K562 (cell line): ENCODE data around the gene S100A4. TPM values are rescaled to one million over a fixed set of nuclear protein-coding genes. Genes with fewer than 3 reads are reported as not detected.

Experiments used
- ATAC-seq: fragments of 200-7000 bp; cut with Tn5 transposase; 3 replicates; pipeline ENCODE4 v1.9.1; 2020; ENCODE audit warnings: moderate library complexity
- BruUV-seq: library from RNA; stranded (reverse); fragments of 400-500 nt; replicated peaks from 2 replicates; lab custom pipeline; 2021; lab: Mats Ljungman, UMichigan
- CTCF ChIA-PET: fragments of 300-600 bp; formaldehyde crosslinking; extraction: SDS; loops from one replicate; lab custom pipeline; 2021; ENCODE audit warnings: low intra/inter-chr PET ratio; lab: Yijun Ruan, JAX
- POLR2A ChIA-PET: fragments of 300-600, 350-650 bp; sonication (Branson Sonifier 250); formaldehyde crosslinking; extraction: SDS; loops from one replicate; lab custom pipeline; 2021; ENCODE audit warnings: antibody characterized with exemption, inconsistent platforms; lab: Yijun Ruan, JAX
- DNase-seq, 4 experiments: peaks; one replicate each; pipeline versions ENCODE4 v3.0.0 to v3.0.0-alpha.2; 2011 to 2018; ENCODE audit warnings: low spot score in 3 of 4, mixed read lengths in 3 of 4; ENCODE audit errors: extremely low read depth in 1 of 4
- FAIRE-seq: peaks from 2 replicates; lab custom pipeline; 2011; peaks lifted over from hg19 to GRCh38; lab: Jason Lieb, UNC
- H2AFZ ChIP-seq: 2 replicates; pipeline ENCODE4 v1.6.0; 2011; ENCODE audit warnings: low read depth, low read length, control low read depth, inconsistent platforms
- H3K27ac ChIP-seq: fragments of 200-600 bp; 3 replicates; pipeline ENCODE4 v1.8.0; 2011; ENCODE audit warnings: low read depth, mild to moderate bottlenecking, control low read depth, inconsistent platforms, low read length, moderate library complexity, mixed read lengths; ENCODE audit errors: extremely low read depth
- H3K27me3 ChIP-seq, 2 experiments: fragments of 300-600 bp in 1 of 2; 2 replicates in 1 of 2; 3 replicates in 1 of 2; pipeline versions ENCODE4 v1.6.0 to v1.8.0; 2011; ENCODE audit warnings: inconsistent platforms in 2 of 2, low read length in 2 of 2, mild to moderate bottlenecking in 1 of 2, mixed read lengths in 1 of 2, moderate library complexity in 1 of 2; ENCODE audit not compliant: control insufficient read depth in 2 of 2, insufficient read depth in 2 of 2
- H3K36me3 ChIP-seq: fragments of 300-600 bp; 3 replicates; pipeline ENCODE4 v1.8.0; 2011; ENCODE audit warnings: mild to moderate bottlenecking, low read length, inconsistent platforms; ENCODE audit not compliant: control insufficient read depth, insufficient read depth
- H3K4me1 ChIP-seq, 2 experiments: fragments of 200-600 bp in 1 of 2; replicated peaks in 1 of 2; 2 replicates in 1 of 2; 3 replicates in 1 of 2; pipeline versions ENCODE4 v1.5.1 to v1.8.0; 2011; ENCODE audit warnings: inconsistent platforms in 2 of 2, low read length in 2 of 2, mild to moderate bottlenecking in 1 of 2, mixed read lengths in 1 of 2, moderate library complexity in 1 of 2; ENCODE audit not compliant: control insufficient read depth in 2 of 2, insufficient read depth in 2 of 2
- H3K4me2 ChIP-seq: 2 replicates; pipeline ENCODE4 v1.6.1; 2011; ENCODE audit warnings: low read length, control low read depth, inconsistent platforms, mixed read lengths; ENCODE audit not compliant: insufficient read depth
- H3K4me3 ChIP-seq: fragments of 200-600 bp; sonication (generic), shearing (Covaris generic); 2 replicates; pipeline ENCODE4 v1.5.1; 2016; ENCODE audit warnings: control low read depth, inconsistent platforms
- H3K79me2 ChIP-seq: fragments of 200-600 bp; 3 replicates; pipeline ENCODE4 v1.8.0; 2011; ENCODE audit warnings: low read length, inconsistent platforms; ENCODE audit not compliant: control insufficient read depth, insufficient read depth
- H3K9ac ChIP-seq, 2 experiments: 2 replicates each; pipeline versions ENCODE4 v1.6.0 to v1.6.1; 2011; ENCODE audit warnings: low read depth in 2 of 2, low read length in 2 of 2, control low read depth in 1 of 2, inconsistent platforms in 1 of 2, mild to moderate bottlenecking in 1 of 2, mixed read lengths in 1 of 2; ENCODE audit not compliant: insufficient read depth in 1 of 2
- H3K9me1 ChIP-seq: one replicate; pipeline ENCODE4 v1.6.0; 2011; ENCODE audit warnings: inconsistent platforms, mild to moderate bottlenecking, low read length, moderate library complexity; ENCODE audit not compliant: control insufficient read depth, insufficient read depth
- H3K9me3 ChIP-seq: replicated peaks from 2 replicates; pipeline ENCODE4 v1.5.1; 2011; ENCODE audit warnings: low read depth, low read length, inconsistent platforms; ENCODE audit not compliant: control insufficient read depth, insufficient read depth
- H4K20me1 ChIP-seq: replicated peaks from 2 replicates; pipeline ENCODE4 v1.6.1; 2011; ENCODE audit warnings: low read length, inconsistent platforms, mixed read lengths; ENCODE audit not compliant: control insufficient read depth, insufficient read depth
- ARID1B ChIP-seq: fragments of 450-650 bp; IDR thresholded peaks from 2 replicates; pipeline ENCODE4 v1.6.1; 2016; ENCODE audit warnings: antibody characterized with exemption, mild to moderate bottlenecking, inconsistent platforms
- CREM ChIP-seq: IDR thresholded peaks from 2 replicates; pipeline ENCODE4 v1.6.1; 2014; ENCODE audit warnings: antibody characterized with exemption, low read depth
- DPF2 ChIP-seq: fragments of 450-650 bp; IDR thresholded peaks from 2 replicates; pipeline ENCODE4 v1.6.1; 2016
- EGR1 ChIP-seq: fragments of 450-650 bp; conservative IDR thresholded peaks from 2 replicates; pipeline ENCODE4 v1.6.1; 2017; ENCODE audit warnings: mild to moderate bottlenecking
- FOXA1 ChIP-seq: fragments of 450-650 bp; IDR thresholded peaks from 2 replicates; pipeline ENCODE4 v1.6.1; 2016; ENCODE audit warnings: mild to moderate bottlenecking, borderline replicate concordance
- GABPA ChIP-seq: fragments of 200-800 bp; sonication (Bioruptor generic); conservative IDR thresholded peaks from 2 replicates; pipeline ENCODE4 v1.6.1; 2016; ENCODE audit warnings: low read depth, missing genetic modification characterization, missing compliant biosample characterization
- KDM5B ChIP-seq: fragments of 200-600 bp; sonication (generic); IDR thresholded peaks from 2 replicates; pipeline ENCODE4 v1.6.1; 2012; ENCODE audit warnings: low read depth, mild to moderate bottlenecking, moderate library complexity, low read length, control low read depth, inconsistent platforms; ENCODE audit not compliant: insufficient replicate concordance
- POU5F1 ChIP-seq: fragments of 150-350 bp; IDR thresholded peaks from 2 replicates; pipeline ENCODE4 v1.6.1; 2014; ENCODE audit warnings: borderline replicate concordance, low read length, low read depth, mild to moderate bottlenecking; ENCODE audit not compliant: partially characterized antibody
- SMARCA4 ChIP-seq: fragments of 450-650 bp; IDR thresholded peaks from 2 replicates; pipeline ENCODE4 v1.6.1; 2016
- SPI1 ChIP-seq: IDR thresholded peaks from 2 replicates; pipeline ENCODE4 v1.6.1; 2011; ENCODE audit warnings: low read depth, low read length, control low read depth, borderline replicate concordance
- ZFX ChIP-seq: sonication (generic); formaldehyde crosslinking; IDR thresholded peaks from 2 replicates; pipeline ENCODE4 v1.8.0; 2022; ENCODE audit warnings: mild to moderate bottlenecking, missing genetic modification reagents, moderate library complexity
- whole genome bisulfite sequencing: fragments of 100-300 bp; shearing (Covaris generic); methylation state at CpG from one replicate; pipeline ENCODE4 v1.1.6; 2016; ENCODE audit warnings: low coverage, mixed read lengths; ENCODE audit not compliant: insufficient coverage; ENCODE audit errors: missing lambda C conversion rate; 5-methylcytosine and 5-hydroxymethylcytosine counted together
- in situ Hi-C: fragments of 300-500 bp; cut with MboI; formaldehyde crosslinking; loops from 4 replicates; pipeline ENCODE4 v1.15.0; 2018; ENCODE audit warnings: inconsistent platforms, mixed read lengths
- intact Hi-C: fragments of 100-400 bp; cut with micrococcal nuclease; formaldehyde crosslinking; loops from 2 replicates; pipeline ENCODE4 v1.14.2; 2022
- polyA plus RNA-seq, 8 experiments: library from polyadenylated mRNA; depleted of rRNA in 4 of 8; stranded (reverse) in 5 of 8; unstranded in 3 of 8; fragments of >200 nt; fragmentation: Nextera tagmentation in 2 of 8; fragmentation: Illumina TruSeq in 1 of 8; extraction: Ambion mirVana in 2 of 8; extraction: Trizol in 1 of 8; gene quantifications; 2 replicates each; pipeline versions ENCODE4 v1.2.1 to v1.2.3, GENCODE V29; 2011 to 2014; ENCODE audit warnings: inconsistent platforms in 1 of 8, missing spikeins in 1 of 8
- total RNA-seq, 7 experiments: library from RNA; depleted of rRNA in 6 of 7; stranded (reverse); fragments of >200 nt in 6 of 7; fragmentation: Illumina TruSeq in 2 of 7; extraction: Trizol in 2 of 7; gene quantifications; 2 replicates each; pipeline versions ENCODE4 v1.2.1 to v1.2.3, GENCODE V29; 2011 to 2021; ENCODE audit warnings: low replicate concordance in 1 of 7
- TF ChIP-seq, protein P1 (sequence below): fragments of 250-450 bp; sonication (Bioruptor Pico); IDR thresholded peaks from 2 replicates; pipeline ENCODE4 v1.5.0; 2021; ENCODE audit warnings: mild to moderate bottlenecking, borderline replicate concordance
- TF ChIP-seq, protein P2 (sequence below): sonication (generic); formaldehyde crosslinking; IDR thresholded peaks from 2 replicates; pipeline ENCODE4 v1.8.0; 2022; ENCODE audit warnings: missing genetic modification reagents, mild to moderate bottlenecking, moderate library complexity, borderline replicate concordance
- TF ChIP-seq, protein P3 (sequence below), 2 experiments: fragments of 450-650 bp in 1 of 2; sonication (generic) in 1 of 2; formaldehyde crosslinking in 1 of 2; IDR thresholded peaks in 1 of 2; conservative IDR thresholded peaks in 1 of 2; 2 replicates each; pipeline versions ENCODE4 v1.6.1 to v1.8.1; 2016 to 2023; ENCODE audit warnings: mild to moderate bottlenecking in 2 of 2, moderate library complexity in 2 of 2, inconsistent platforms in 1 of 2, missing genetic modification reagents in 1 of 2

Gene S100A4
- total and polyA plus RNA-seq, 9 of the 15 experiments (the other 6 are each of a cell fraction or from before 2014, with no cell fraction given), result 3.7 to 20.1 (median 11.2) TPM

DNA sequence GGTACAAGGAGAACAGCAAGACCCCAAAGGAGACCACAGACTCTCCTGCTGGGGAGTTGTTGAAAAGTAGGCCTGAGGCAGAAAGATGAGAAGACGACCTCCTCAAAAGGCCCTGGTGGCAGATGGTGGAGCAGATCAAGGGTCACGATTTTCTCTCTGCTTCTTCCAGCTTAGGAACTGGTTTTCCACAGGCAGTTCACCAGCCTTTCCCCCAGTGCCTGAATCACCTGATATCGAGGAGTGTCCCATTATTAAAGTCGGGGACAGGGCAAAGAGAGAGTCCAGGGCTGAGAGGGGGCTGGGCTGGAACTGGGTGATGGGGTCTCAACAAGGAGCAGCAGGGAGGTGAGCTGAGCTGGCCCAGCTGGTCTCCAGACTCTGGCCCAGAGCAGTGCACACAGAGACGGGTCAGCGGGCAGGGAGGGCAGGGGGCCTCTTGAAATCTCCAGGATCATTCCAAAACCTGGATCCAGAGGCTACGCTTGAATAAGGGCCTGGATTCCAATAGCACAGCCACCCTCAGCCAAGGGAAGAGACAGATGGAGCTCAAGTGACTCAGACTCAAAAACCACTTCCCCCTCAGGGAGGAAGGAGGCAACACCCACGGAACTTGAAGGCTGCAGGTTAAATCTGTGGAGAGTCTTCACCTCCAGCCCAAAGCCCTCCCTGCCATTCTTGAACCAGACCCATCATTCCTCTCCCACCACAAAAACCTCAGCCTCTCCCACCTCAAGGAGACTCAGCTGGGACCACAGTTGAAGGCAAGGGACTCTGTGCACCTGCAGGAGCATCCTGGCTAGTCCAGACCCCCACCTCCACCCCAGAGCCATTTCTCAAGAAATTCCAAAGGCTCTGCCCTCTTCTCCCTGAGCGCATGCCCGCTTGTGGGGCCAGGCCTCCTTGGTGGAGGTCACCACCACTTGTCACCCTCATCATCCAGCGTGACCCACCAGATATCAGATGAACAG is 4.9 kb downstream of the S100A4 start, which contains the start of gene S100A5:
Gene S100A5 (minus strand): TSS at position 541 of the 968 bp plus-strand sequence. CDS start 743 bp downstream, outside the sequence.
- intact Hi-C loops, result no loop called here
- 38% methylated on average over 11 of the region's 11 CpGs for WGBS
- H3K27me3 ChIP-seq, result no peaks in the 10 kb centered on the region
- H3K9me3 ChIP-seq, result no peaks in the 10 kb centered on the region
- peak within 1 kb of the TSS in 1 of 2 experiments; percentile 38; a peak in 2 of 4 replicates for H3K9ac ChIP-seq
- peaks cover 77 to 79% of the 10 kb centered on the region in 2 experiments for H3K4me1 ChIP-seq
- ChIA-PET POLR2A (interaction anchor here (0.7 to 2.6 kb wide), 8 partner anchors 8 to 450 kb away, joined by 3 to 13 read pairs (median 3); partner anchors contain the start of genes RPS27 and S100A13), CTCF (no interaction called here)
- FAIRE-seq, result no peak
- no peak within 1 kb of the TSS; the same call in 1 of the 2 replicates for H3K4me2 ChIP-seq
- no peaks in the 10 kb centered on the region for H3K9me1 ChIP-seq
- peak within 1 kb of the TSS; percentile 69 for H2AFZ ChIP-seq
- ATAC-seq, result no peak
- peak in 1 of 4 experiments; percentile 58 for DNase-seq
- no TSS peak for BruUV-seq
- in situ Hi-C loops, result no loop called here
- no peaks in the 10 kb centered on the region; the same call in 2 of the 3 replicates for H3K79me2 ChIP-seq
- no peaks in the 10 kb centered on the region for H3K36me3 ChIP-seq
- H3K4me3 ChIP-seq, result no peak within 1 kb of the TSS
- no peak within 1 kb of the TSS; the same call in 2 of the 3 replicates for H3K27ac ChIP-seq
- no peaks in the 10 kb centered on the region for H4K20me1 ChIP-seq
- peak; percentile 34; the same call in 1 of the 2 replicates for TF ChIP-seq DPF2
- peak; percentile 12; the same call in 1 of the 2 replicates for TF ChIP-seq CREM
- peak; percentile 89 for TF ChIP-seq SPI1
- TF ChIP-seq ZFX (CRISPR knock-in tag), result 0 out of 2 replicates have a peak, but pooled peaks have one; percentile 32
- peak; percentile 39; the same call in 1 of the 2 replicates for TF ChIP-seq SMARCA4
- peak; percentile 57 for TF ChIP-seq GABPA (tag)
- TF ChIP-seq POU5F1, result no peak
- peak; percentile 37; the same call in 1 of the 2 replicates for TF ChIP-seq ARID1B
- TF ChIP-seq, protein P1, sequence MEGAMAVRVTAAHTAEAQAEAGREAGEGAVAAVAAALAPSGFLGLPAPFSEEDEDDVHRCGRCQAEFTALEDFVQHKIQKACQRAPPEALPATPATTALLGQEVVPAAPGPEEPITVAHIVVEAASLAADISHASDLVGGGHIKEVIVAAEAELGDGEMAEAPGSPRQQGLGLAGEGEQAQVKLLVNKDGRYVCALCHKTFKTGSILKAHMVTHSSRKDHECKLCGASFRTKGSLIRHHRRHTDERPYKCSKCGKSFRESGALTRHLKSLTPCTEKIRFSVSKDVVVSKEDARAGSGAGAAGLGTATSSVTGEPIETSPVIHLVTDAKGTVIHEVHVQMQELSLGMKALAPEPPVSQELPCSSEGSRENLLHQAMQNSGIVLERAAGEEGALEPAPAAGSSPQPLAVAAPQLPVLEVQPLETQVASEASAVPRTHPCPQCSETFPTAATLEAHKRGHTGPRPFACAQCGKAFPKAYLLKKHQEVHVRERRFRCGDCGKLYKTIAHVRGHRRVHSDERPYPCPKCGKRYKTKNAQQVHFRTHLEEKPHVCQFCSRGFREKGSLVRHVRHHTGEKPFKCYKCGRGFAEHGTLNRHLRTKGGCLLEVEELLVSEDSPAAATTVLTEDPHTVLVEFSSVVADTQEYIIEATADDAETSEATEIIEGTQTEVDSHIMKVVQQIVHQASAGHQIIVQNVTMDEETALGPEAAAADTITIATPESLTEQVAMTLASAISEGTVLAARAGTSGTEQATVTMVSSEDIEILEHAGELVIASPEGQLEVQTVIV, result no peak
- peak; percentile 26 for TF ChIP-seq KDM5B
- TF ChIP-seq, protein P2, sequence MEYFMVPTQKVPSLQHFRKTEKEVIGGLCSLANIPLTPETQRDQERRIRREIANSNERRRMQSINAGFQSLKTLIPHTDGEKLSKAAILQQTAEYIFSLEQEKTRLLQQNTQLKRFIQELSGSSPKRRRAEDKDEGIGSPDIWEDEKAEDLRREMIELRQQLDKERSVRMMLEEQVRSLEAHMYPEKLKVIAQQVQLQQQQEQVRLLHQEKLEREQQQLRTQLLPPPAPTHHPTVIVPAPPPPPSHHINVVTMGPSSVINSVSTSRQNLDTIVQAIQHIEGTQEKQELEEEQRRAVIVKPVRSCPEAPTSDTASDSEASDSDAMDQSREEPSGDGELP (CRISPR knock-in tag), result peak; percentile 19; the same call in 1 of the 2 replicates
- no peak for TF ChIP-seq FOXA1
- TF ChIP-seq EGR1, result peak; percentile 51; the same call in 1 of the 2 replicates
- TF ChIP-seq, protein P3, sequence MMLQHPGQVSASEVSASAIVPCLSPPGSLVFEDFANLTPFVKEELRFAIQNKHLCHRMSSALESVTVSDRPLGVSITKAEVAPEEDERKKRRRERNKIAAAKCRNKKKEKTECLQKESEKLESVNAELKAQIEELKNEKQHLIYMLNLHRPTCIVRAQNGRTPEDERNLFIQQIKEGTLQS (IDR thresholded peaks at IDR 0.05), result 0 out of 2 replicates have a peak, but pooled peaks have one; percentile 24
- TF ChIP-seq, protein P3 (CRISPR knock-in tag; conservative IDR thresholded peaks at IDR 0.05), result no peak
